Motor neuron (in vitro differentiated cells): Measurements from ENCODE around the gene DDX6. TPM values are rescaled to one million over a fixed set of nuclear protein-coding genes. Genes with fewer than 3 reads are reported as not detected.

Experiments used
- ATAC-seq, 8 experiments: fragments of 200-7000 bp; cut with Tn5 transposase; replicated peaks in 6 of 8; 2 replicates each; pipeline ENCODE4 v1.8.0; 2021; ENCODE audit warnings: mild to moderate bottlenecking in 8 of 8, moderate library complexity in 8 of 8
- H3K27ac ChIP-seq, 2 donors: fragments of 250-450 bp; sonication (Bioruptor Pico); 2 replicates each; pipeline ENCODE4 v1.9.0; 2021; ENCODE audit warnings: antibody characterized with exemption in 2 of 2, mild to moderate bottlenecking in 2 of 2, moderate library complexity in 1 of 2
- H3K4me1 ChIP-seq, 2 donors: fragments of 250-450 bp; sonication (Bioruptor Pico); replicated peaks in 1 of 2; 2 replicates each; pipeline ENCODE4 v1.6.1; 2021; ENCODE audit warnings: antibody characterized with exemption in 2 of 2, mild to moderate bottlenecking in 2 of 2, moderate library complexity in 1 of 2
- H3K4me3 ChIP-seq, 5 donors: fragments of 250-450 bp; sonication (Bioruptor Pico); 2 replicates each; pipeline ENCODE4 v1.9.0; 2021; ENCODE audit warnings: antibody characterized with exemption in 5 of 5, mild to moderate bottlenecking in 5 of 5, moderate library complexity in 4 of 5
- WGBS, 10 experiments: fragments of 450-650 bp; shearing (Covaris generic); methylation state at CpG; one replicate each; pipeline ENCODE4 v1.0.0; 2022; 5-methylcytosine and 5-hydroxymethylcytosine counted together
- in situ Hi-C, 9 experiments: fragments of 400-800 bp; cut with MboI; loops; one replicate each; pipeline ENCODE4 v1.15.0; 2021; ENCODE audit warnings: low sequenced_read_pairs in 9 of 9, low pct_unique_long_range_greater_than_20kb in 2 of 9; ENCODE audit not compliant: unreplicated experiment in 9 of 9
- total RNA-seq, 8 experiments: library from RNA; unstranded; fragments of 300-600 nt; gene quantifications; 2 replicates each; pipeline versions ENCODE4 v1.2.3 to v1.2.4, GENCODE V29; 2022

DDX6 gene
- total RNA-seq, 8 experiments from 2014 or later = 82.6 to 169 (median 135) TPM

- Histone ChIP-seq H3K4me1 (peaks cover 1 to 2% of the 10 kb centered on the region in 2 donors), H3K4me3 (no peak overlapping the region), H3K27ac (no peak overlapping the region)
- ATAC-seq = no peak
- 55 to 100% (median 84%) methylated on average over 1 to 7 of the region's 7 CpGs for WGBS, 10 experiments
- in situ Hi-C loops = loop anchor here in 6 of 9 experiments (25.0 kb wide), 2 partner anchors 238 to 263 kb away; partner anchors contain the start of genes FOXR1 (in 5 of the 6), UPK2 (in 5 of the 6) and BCL9L (in 1 of the 6)
Measured at GRCh38 chr11:118699506-118700220, 91.3 kb downstream of the DDX6 start.

Other genes with a start within 250 kb of the DDX6 start
- gene IFT46, start 225.2 kb downstream of the DDX6 start, total RNA-seq = 10 to 100 TPM; 20.0 to 60.2 (median 24.1) TPM
- 100 to 1,000 TPM in 6 of 8 experiments, 10 to 100 TPM in 2; 87.9 to 155 (median 122) TPM for gene ARCN1, start 218.8 kb downstream of the DDX6 start, total RNA-seq
- 10 to 100 TPM; 37.5 to 96.4 (median 49.1) TPM for gene PHLDB1, start 183.5 kb downstream of the DDX6 start, total RNA-seq
- gene TREH, start 111.5 kb downstream of the DDX6 start, total RNA-seq = 1 to 10 TPM in 1 of 8 experiments, under 1 TPM in 7; 0.31 to 2.4 (median 0.44) TPM
- under 1 TPM in 6 of 8 experiments, not detected in 2; 0.04 to 0.19 (median 0.11) TPM for gene CXCR5, start 92.7 kb upstream of the DDX6 start, total RNA-seq
- gene BCL9L, start 134.8 kb upstream of the DDX6 start, total RNA-seq = 10 to 100 TPM in 3 of 8 experiments, 1 to 10 TPM in 5; 3.3 to 55.5 (median 8.7) TPM
- gene UPK2, start 165.1 kb upstream of the DDX6 start, total RNA-seq = under 1 TPM in 5 of 8 experiments, not detected in 3; 0.29 to 1.00 (median 0.45) TPM
- gene FOXR1, start 180.6 kb upstream of the DDX6 start, total RNA-seq = not detected
- 10 to 100 TPM; 13.0 to 65.0 (median 19.8) TPM for gene CENATAC, start 207.0 kb upstream of the DDX6 start, total RNA-seq
- 1,000 to 10,000 TPM in 7 of 8 experiments, 100 to 1,000 TPM in 1; 941 to 1,612 (median 1,244) TPM for gene RPS25, start 227.2 kb upstream of the DDX6 start, total RNA-seq
- 100 to 1,000 TPM in 4 of 8 experiments, 10 to 100 TPM in 4; 66.1 to 150 (median 105) TPM for gene TRAPPC4, start 227.6 kb upstream of the DDX6 start, total RNA-seq
- gene SLC37A4, start 239.7 kb upstream of the DDX6 start, total RNA-seq = 10 to 100 TPM in 4 of 8 experiments, 1 to 10 TPM in 4; 6.1 to 18.8 (median 9.9) TPM